B cell (primary cell): ENCODE data around the gene MPDU1.

Source experiments
- EZH2 ChIP-seq: IDR thresholded peaks from 2 replicates; pipeline ENCODE4 v1.6.1; 2012; ENCODE audit warnings: borderline replicate concordance, low read depth, mild to moderate bottlenecking, moderate library complexity, low read length; ENCODE audit not compliant: insufficient read depth, poor library complexity, severe bottlenecking
- TF ChIP-seq, protein P1 (sequence below): fragments of 200-600 bp; IDR thresholded peaks from one replicate; pipeline ENCODE4 v1.8.0; 2022; ENCODE audit warnings: antibody characterized with exemption, mild to moderate bottlenecking

DNA sequence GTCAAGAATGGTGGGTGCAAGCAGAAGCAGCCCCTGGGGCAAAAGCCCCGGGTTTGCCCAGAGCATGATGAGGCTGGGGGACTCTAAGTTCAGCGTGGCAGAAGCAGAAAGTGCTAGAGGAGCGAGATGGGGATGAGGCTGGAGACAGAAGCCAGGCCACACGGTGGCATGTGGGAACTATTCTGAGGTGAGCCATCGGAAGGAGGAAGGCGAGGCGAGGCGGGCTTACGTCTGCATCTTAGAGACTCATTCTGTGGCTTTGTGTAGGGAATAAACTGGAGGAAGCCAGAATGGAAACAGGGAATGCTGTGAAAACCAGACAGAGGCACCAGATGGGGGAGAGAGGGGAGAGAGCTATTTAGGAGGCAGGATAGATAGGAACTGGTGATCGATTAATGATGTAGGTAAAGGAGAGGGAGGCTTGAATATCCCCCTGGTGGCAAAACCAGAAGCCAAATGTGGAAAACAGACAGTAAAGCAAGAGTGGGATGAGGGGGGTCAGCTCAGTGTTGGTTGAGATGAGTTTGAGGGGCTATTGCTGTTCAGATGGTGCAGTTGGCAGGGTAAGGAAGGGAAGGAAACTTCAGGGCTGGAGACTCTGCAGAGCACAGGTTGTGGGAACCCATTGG lies 28.2 kb upstream of the MPDU1 start:
- TF ChIP-seq, protein P1, sequence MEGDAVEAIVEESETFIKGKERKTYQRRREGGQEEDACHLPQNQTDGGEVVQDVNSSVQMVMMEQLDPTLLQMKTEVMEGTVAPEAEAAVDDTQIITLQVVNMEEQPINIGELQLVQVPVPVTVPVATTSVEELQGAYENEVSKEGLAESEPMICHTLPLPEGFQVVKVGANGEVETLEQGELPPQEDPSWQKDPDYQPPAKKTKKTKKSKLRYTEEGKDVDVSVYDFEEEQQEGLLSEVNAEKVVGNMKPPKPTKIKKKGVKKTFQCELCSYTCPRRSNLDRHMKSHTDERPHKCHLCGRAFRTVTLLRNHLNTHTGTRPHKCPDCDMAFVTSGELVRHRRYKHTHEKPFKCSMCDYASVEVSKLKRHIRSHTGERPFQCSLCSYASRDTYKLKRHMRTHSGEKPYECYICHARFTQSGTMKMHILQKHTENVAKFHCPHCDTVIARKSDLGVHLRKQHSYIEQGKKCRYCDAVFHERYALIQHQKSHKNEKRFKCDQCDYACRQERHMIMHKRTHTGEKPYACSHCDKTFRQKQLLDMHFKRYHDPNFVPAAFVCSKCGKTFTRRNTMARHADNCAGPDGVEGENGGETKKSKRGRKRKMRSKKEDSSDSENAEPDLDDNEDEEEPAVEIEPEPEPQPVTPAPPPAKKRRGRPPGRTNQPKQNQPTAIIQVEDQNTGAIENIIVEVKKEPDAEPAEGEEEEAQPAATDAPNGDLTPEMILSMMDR, result no peak
- TF ChIP-seq EZH2, result no peak
